Loucy (cell line): ENCODE measurements around the gene TMEM45B.
"Not testable (repeated sequence)": the region's sequence is repeated elsewhere in the genome, so short reads cannot be mapped to it uniquely, and the experiment has no call there.

Experiments
- H2AFZ ChIP-seq: fragments of 200-600 bp; sonication (generic); 2 replicates; pipeline ENCODE4 v1.6.0; 2016; ENCODE audit warnings: antibody characterized with exemption, mild to moderate bottlenecking, low read length, moderate library complexity
- H3F3A ChIP-seq: fragments of 200-600 bp; 2 replicates; pipeline ENCODE4 v1.6.0; 2016; ENCODE audit warnings: antibody characterized with exemption, low read depth, mild to moderate bottlenecking
- H3K27me3 ChIP-seq: fragments of 200-600 bp; sonication (generic); 2 replicates; pipeline ENCODE4 v1.6.1; 2014; ENCODE audit warnings: low read length, mild to moderate bottlenecking; ENCODE audit not compliant: insufficient read depth, poor library complexity, severe bottlenecking
- H3K36me3 ChIP-seq: fragments of 200-600 bp; sonication (generic); 2 replicates; pipeline ENCODE4 v1.6.1; 2016; ENCODE audit warnings: low read length; ENCODE audit not compliant: insufficient read depth
- H3K4me1 ChIP-seq: fragments of 200-600 bp; sonication (generic); 2 replicates; pipeline ENCODE4 v1.5.1; 2014; ENCODE audit warnings: low read length, mild to moderate bottlenecking; ENCODE audit not compliant: insufficient read depth, poor library complexity, severe bottlenecking
- H3K4me2 ChIP-seq: fragments of 200-600 bp; sonication (generic); 2 replicates; pipeline ENCODE4 v1.6.0; 2014; ENCODE audit warnings: antibody characterized with exemption, low read length, low read depth, mild to moderate bottlenecking; ENCODE audit not compliant: poor library complexity, severe bottlenecking
- H3K4me3 ChIP-seq: fragments of 200-600 bp; sonication (generic); 2 replicates; pipeline ENCODE4 v1.5.1; 2014; ENCODE audit warnings: low read length, mild to moderate bottlenecking, mixed read lengths; ENCODE audit not compliant: poor library complexity, severe bottlenecking
- H3K79me2 ChIP-seq: fragments of 200-600 bp; sonication (generic); 2 replicates; pipeline ENCODE4 v1.6.1; 2014; ENCODE audit warnings: low read length; ENCODE audit not compliant: insufficient read depth
- H3K9ac ChIP-seq: fragments of 200-600 bp; sonication (generic); 2 replicates; pipeline ENCODE4 v1.6.0; 2014; ENCODE audit warnings: mild to moderate bottlenecking, low read depth, low read length, moderate library complexity; ENCODE audit not compliant: poor library complexity, severe bottlenecking
- H3K9me2 ChIP-seq: fragments of 200-600 bp; sonication (generic); replicated peaks from 2 replicates; pipeline ENCODE4 v1.6.1; 2016; ENCODE audit warnings: low read depth, low read length, mixed read lengths
- H3K9me3 ChIP-seq: fragments of 200-600 bp; sonication (generic); 2 replicates; pipeline ENCODE4 v1.6.1; 2014; ENCODE audit warnings: mild to moderate bottlenecking, antibody characterized with exemption, low read length, low read depth; ENCODE audit not compliant: insufficient read depth
- H4K20me1 ChIP-seq: fragments of 200-600 bp; sonication (generic); 2 replicates; pipeline ENCODE4 v1.6.0; 2014; ENCODE audit warnings: antibody characterized with exemption, low read length, mild to moderate bottlenecking; ENCODE audit not compliant: insufficient read depth, poor library complexity, severe bottlenecking
- CTCF ChIP-seq: fragments of 200-600 bp; sonication (generic); conservative IDR thresholded peaks from 2 replicates; pipeline ENCODE4 v1.5.1; 2014; ENCODE audit warnings: mild to moderate bottlenecking, antibody characterized with exemption, low read length
- EZH2phosphoT487 ChIP-seq: fragments of 200-600 bp; IDR thresholded peaks from 2 replicates; pipeline ENCODE4 v1.6.1; 2018; ENCODE audit warnings: antibody characterized with exemption, mild to moderate bottlenecking, moderate library complexity, borderline replicate concordance

The TMEM45B gene

GRCh38 chr11:129833260-129833659, 17.6 kb downstream of the TMEM45B start:
- not testable (repeated sequence) for H3K9me2 ChIP-seq, H2AFZ ChIP-seq, H4K20me1 ChIP-seq, H3F3A ChIP-seq, H3K27me3 ChIP-seq, H3K4me2 ChIP-seq, H3K9ac ChIP-seq, H3K4me1 ChIP-seq, H3K9me3 ChIP-seq, H3K4me3 ChIP-seq, H3K36me3 ChIP-seq, H3K79me2 ChIP-seq

- not testable (repeated sequence) for H3K9me2 ChIP-seq, H3K9me3 ChIP-seq, H2AFZ ChIP-seq, H3K36me3 ChIP-seq, H3K79me2 ChIP-seq, H4K20me1 ChIP-seq, H3K4me1 ChIP-seq, H3K27me3 ChIP-seq, H3F3A ChIP-seq, H3K9ac ChIP-seq, H3K4me2 ChIP-seq, H3K4me3 ChIP-seq
Observed at GRCh38 chr11:129836423-129836891, 20.8 kb downstream of the TMEM45B start.

GRCh38 chr11:129836979-129837378, 21.3 kb downstream of the TMEM45B start:
- Histone ChIP-seq H3K9ac (no peak overlapping the region), H2AFZ (no peak overlapping the region), H3F3A (no peaks in the 10 kb centered on the region), H3K4me2 (no peak overlapping the region), H3K9me3 (no peaks in the 10 kb centered on the region), H4K20me1 (no peaks in the 10 kb centered on the region), H3K9me2 (no peaks in the 10 kb centered on the region), H3K36me3 (no peaks in the 10 kb centered on the region), H3K27me3 (no peaks in the 10 kb centered on the region), H3K4me1 (no peaks in the 10 kb centered on the region), H3K79me2 (no peaks in the 10 kb centered on the region), H3K4me3 (no peak overlapping the region)
- no peak for TF ChIP-seq EZH2phosphoT487
- no peak for TF ChIP-seq CTCF

DNA sequence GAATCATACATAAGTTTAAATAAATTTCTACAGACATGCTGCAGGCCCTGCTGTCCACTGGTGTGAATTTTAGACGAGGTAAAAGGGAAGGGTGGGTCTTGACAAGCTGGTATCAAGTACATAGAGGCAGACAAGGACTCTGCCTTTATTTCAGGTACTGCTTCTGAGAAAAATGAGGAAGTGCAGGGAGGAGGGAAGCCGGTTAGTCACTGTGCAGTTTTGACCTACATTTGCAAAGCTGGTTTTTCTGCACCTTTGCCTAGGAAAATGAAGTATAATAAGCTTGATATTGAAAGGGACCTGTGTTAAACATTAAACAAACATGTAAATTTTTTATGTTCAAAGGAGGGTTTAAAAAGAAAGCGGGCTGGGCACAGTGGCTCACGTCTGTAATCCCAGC, 24.6 kb downstream of the TMEM45B start:
- H3K27me3 ChIP-seq = no peaks in the 10 kb centered on the region
- no peak overlapping the region for H3K4me3 ChIP-seq
- H3K79me2 ChIP-seq = no peaks in the 10 kb centered on the region
- H2AFZ ChIP-seq = no peak overlapping the region
- no peaks in the 10 kb centered on the region for H3K4me1 ChIP-seq
- no peaks in the 10 kb centered on the region for H3F3A ChIP-seq
- no peaks in the 10 kb centered on the region for H4K20me1 ChIP-seq
- no peak overlapping the region for H3K9ac ChIP-seq
- no peaks in the 10 kb centered on the region for H3K9me3 ChIP-seq
- H3K4me2 ChIP-seq = no peak overlapping the region
- no peaks in the 10 kb centered on the region for H3K9me2 ChIP-seq
- no peaks in the 10 kb centered on the region for H3K36me3 ChIP-seq
- TF ChIP-seq EZH2phosphoT487 (no peak), CTCF (no peak)
